A549 (cell line): Measurements from ENCODE around the gene TSC2. TPM values are rescaled to one million over a fixed set of nuclear protein-coding genes. Genes with fewer than 3 reads are reported as not detected.

Experiments
- ATAC-seq, 2 experiments: fragments of 200-7000 bp in 1 of 2; fragments of >200 bp in 1 of 2; cut with Nextera tagmentation in 1 of 2; cut with Tn5 transposase in 1 of 2; 3 replicates each; pipeline versions ENCODE4 v1.8.0 to v1.9.1; 2018 to 2020; ENCODE audit warnings: mild to moderate bottlenecking in 1 of 2, moderate library complexity in 1 of 2
- CTCF ChIA-PET: fragments of 300-600 bp; sonication (Branson Sonifier 250); formaldehyde crosslinking; extraction: SDS; loops from one replicate; lab custom pipeline; 2021; ENCODE audit warnings: antibody characterized with exemption, inconsistent platforms; lab: Yijun Ruan, JAX
- POLR2A ChIA-PET: fragments of 350-600 bp; formaldehyde crosslinking; extraction: SDS; loops from one replicate; lab custom pipeline; 2021; ENCODE audit warnings: antibody characterized with exemption, inconsistent platforms; lab: Yijun Ruan, JAX
- DNase-seq, 2 experiments: peaks; one replicate each; pipeline versions ENCODE4 v3.0.0 to v3.0.0-alpha.2; 2011 to 2016; ENCODE audit warnings: low read depth in 1 of 2, low spot score in 1 of 2
- FAIRE-seq: peaks from 2 replicates; lab custom pipeline; 2011; peaks lifted over from hg19 to GRCh38; lab: Jason Lieb, UNC
- H3K27ac ChIP-seq, 2 experiments: fragments of >200 bp; sonication (Bioruptor Twin); formaldehyde crosslinking; 3 replicates each; pipeline ENCODE4 v1.5.1; 2016 to 2017
- H3K4me1 ChIP-seq: fragments of >200 bp; sonication (Bioruptor Twin); formaldehyde crosslinking; 3 replicates; pipeline ENCODE4 v1.6.1; 2016
- H3K4me2 ChIP-seq: fragments of >200 bp; sonication (Bioruptor Twin); formaldehyde crosslinking; 3 replicates; pipeline ENCODE4 v1.6.1; 2016
- H3K4me3 ChIP-seq: fragments of >200 bp; sonication (Bioruptor Twin); formaldehyde crosslinking; 3 replicates; pipeline ENCODE4 v1.5.1; 2016
- H3K9me3 ChIP-seq: fragments of >200 bp; sonication (Bioruptor Twin); formaldehyde crosslinking; 3 replicates; pipeline ENCODE4 v1.6.1; 2016
- CBX2 ChIP-seq: fragments of 200-600 bp; sonication (generic); IDR thresholded peaks from 2 replicates; pipeline ENCODE4 v1.6.1; 2016; ENCODE audit warnings: low read depth, mild to moderate bottlenecking, borderline replicate concordance
- CBX8 ChIP-seq: fragments of 200-600 bp; sonication (generic); IDR thresholded peaks from 2 replicates; pipeline ENCODE4 v1.6.1; 2016
- CHD2 ChIP-seq: fragments of 150-350 bp; IDR thresholded peaks from 2 replicates; pipeline ENCODE4 v1.6.1; 2014; ENCODE audit warnings: low read length; ENCODE audit not compliant: partially characterized antibody
- EHMT2 ChIP-seq: fragments of 200-600 bp; sonication (generic); IDR thresholded peaks from 2 replicates; pipeline ENCODE4 v1.6.1; 2016; ENCODE audit warnings: antibody characterized with exemption, low read depth, mild to moderate bottlenecking, moderate library complexity
- FOSL2 ChIP-seq, 2 experiments: fragments of 450-650 bp in 1 of 2; fragments of >200 bp in 1 of 2; sonication (Bioruptor Twin) in 1 of 2; formaldehyde crosslinking; IDR thresholded peaks; 2 replicates each; pipeline versions ENCODE4 v1.5.0 to v1.6.1; 2016 to 2020; ENCODE audit warnings: mild to moderate bottlenecking in 1 of 2, moderate library complexity in 1 of 2
- FOXS1 ChIP-seq: fragments of 250-450 bp; sonication (Bioruptor Pico); IDR thresholded peaks from 2 replicates; pipeline ENCODE4 v1.5.0; 2020; ENCODE audit warnings: mild to moderate bottlenecking, moderate library complexity
- HEYL ChIP-seq: fragments of 250-450 bp; sonication (Bioruptor Pico); IDR thresholded peaks from 2 replicates; pipeline ENCODE4 v1.8.0; 2021; ENCODE audit warnings: mild to moderate bottlenecking, moderate library complexity
- HOXB13 ChIP-seq: fragments of 250-450 bp; sonication (Bioruptor Pico); IDR thresholded peaks from 2 replicates; pipeline ENCODE4 v1.5.0; 2020; ENCODE audit warnings: low read depth, mild to moderate bottlenecking, moderate library complexity
- JUNB ChIP-seq: fragments of >200 bp; sonication (Bioruptor Twin); formaldehyde crosslinking; IDR thresholded peaks from 2 replicates; pipeline ENCODE4 v1.6.1; 2016
- KDM1A ChIP-seq: fragments of 200-600 bp; sonication (generic); IDR thresholded peaks from 2 replicates; pipeline ENCODE4 v1.6.1; 2016; ENCODE audit warnings: low read depth, mild to moderate bottlenecking
- MYC ChIP-seq: IDR thresholded peaks from 2 replicates; pipeline ENCODE4 v1.6.1; 2012; ENCODE audit warnings: mild to moderate bottlenecking, inconsistent platforms, low read length, improper control_type of control experiment, borderline replicate concordance
- NFE2L2 ChIP-seq: fragments of 150-350 bp; conservative IDR thresholded peaks from 2 replicates; pipeline ENCODE4 v1.6.1; 2014; ENCODE audit warnings: low read length
- NPAS2 ChIP-seq: fragments of 250-450 bp; sonication (Bioruptor Pico); IDR thresholded peaks from 2 replicates; pipeline ENCODE4 v1.8.0; 2022; ENCODE audit warnings: mild to moderate bottlenecking, moderate library complexity, borderline replicate concordance
- NR3C1 ChIP-seq: fragments of >200 bp; sonication (Bioruptor Twin); formaldehyde crosslinking; IDR thresholded peaks from 3 replicates; pipeline ENCODE4 v1.6.1; 2017
- RARB ChIP-seq: fragments of 250-450 bp; sonication (Bioruptor Pico); IDR thresholded peaks from 2 replicates; pipeline ENCODE4 v1.8.0; 2021; ENCODE audit warnings: mild to moderate bottlenecking, moderate library complexity
- RCOR1 ChIP-seq: fragments of 150-350 bp; IDR thresholded peaks from 2 replicates; pipeline ENCODE4 v1.6.1; 2014; ENCODE audit warnings: antibody characterized with exemption, low read length, low read depth
- TP53 ChIP-seq: fragments of 250-450 bp; sonication (Bioruptor Pico); IDR thresholded peaks from 2 replicates; pipeline ENCODE4 v1.5.0; 2021; ENCODE audit warnings: mild to moderate bottlenecking, moderate library complexity
- ZFP36 ChIP-seq: fragments of 450-650 bp; IDR thresholded peaks from 2 replicates; pipeline ENCODE4 v1.6.1; 2014; ENCODE audit warnings: borderline replicate concordance; ENCODE audit not compliant: partially characterized antibody
- WGBS: methylation state at CpG from one replicate; pipeline ENCODE4 v1.1.6; 2017; ENCODE audit errors: missing lambda C conversion rate; 5-methylcytosine and 5-hydroxymethylcytosine counted together
- polyA plus RNA-seq, 4 experiments: library from polyadenylated mRNA; depleted of rRNA in 3 of 4; stranded (reverse); fragments of >200 nt; fragmentation: RNase III in 1 of 4; extraction: RNeasy Plus Mini Kit Qiagen cat#74134 plus additional on column Dnase treatment in 1 of 4; gene quantifications; 2 replicates in 3 of 4; 3 replicates in 1 of 4; pipeline ENCODE4 v1.2.3, GENCODE V29; 2011 to 2017
- TF ChIP-seq, protein P1 (sequence below): fragments of >200 bp; sonication (Bioruptor Twin); formaldehyde crosslinking; IDR thresholded peaks from 3 replicates; pipeline ENCODE4 v1.5.1; 2016
- TF ChIP-seq, protein P2 (sequence below): fragments of 450-650 bp; IDR thresholded peaks from 2 replicates; pipeline ENCODE4 v1.6.1; 2014; ENCODE audit warnings: antibody characterized with exemption
- TF ChIP-seq, protein P3 (sequence below): fragments of 150-350 bp; IDR thresholded peaks from 2 replicates; pipeline ENCODE4 v1.6.1; 2014; ENCODE audit warnings: low read depth, mild to moderate bottlenecking, low read length
- TF ChIP-seq, protein P4 (sequence below): IDR thresholded peaks from 2 replicates; pipeline ENCODE4 v1.6.1; 2012
- TF ChIP-seq, protein P5 (sequence below): IDR thresholded peaks from 2 replicates; pipeline ENCODE4 v1.6.1; 2012

The TSC2 gene
- polyA plus RNA-seq, 2 of the 4 experiments (the other 2 are of a cell fraction): 32.6 to 47.3 TPM

DNA sequence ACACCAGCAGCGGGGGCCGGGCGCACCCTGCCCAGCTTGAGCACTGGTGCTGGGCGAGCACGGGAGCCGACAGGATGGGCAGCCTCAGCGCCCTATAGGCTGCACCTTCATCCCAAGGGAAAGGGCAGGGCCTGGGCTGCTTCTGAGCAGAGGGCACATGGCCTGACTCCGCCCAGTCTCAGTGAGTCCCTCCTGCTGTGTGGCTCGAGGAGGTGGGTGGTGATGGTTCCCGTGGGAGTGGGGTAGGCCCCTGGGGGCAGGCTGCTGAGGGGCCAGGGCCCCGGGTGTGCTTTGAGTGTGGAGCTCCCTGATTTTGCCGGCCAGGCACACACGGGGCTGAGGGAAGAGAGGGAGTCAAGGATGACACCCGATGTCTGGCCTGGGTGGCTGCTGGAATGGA lies 37.9 kb downstream of the TSC2 start:
- H3K4me3 ChIP-seq: no peak overlapping the region
- ChIA-PET POLR2A (interaction anchor here (1.1 kb wide), 1 partner anchor 69 kb away, joined by 4 read pairs; the partner anchor contains the start of gene TRAF7), CTCF (interaction anchor here (0.9 to 2.3 kb wide), 7 partner anchors 24 to 157 kb away, joined by 3 to 9 read pairs (median 5); partner anchors contain the start of gene TSC2)
- 80% methylated on average over 11 of the region's 14 CpGs for WGBS
- peak in 1 of 2 experiments; percentile 41 for DNase-seq
- peak; percentile 16 to 56; a peak in 3 of 6 replicates for ATAC-seq
- no peaks in the 10 kb centered on the region for H3K9me3 ChIP-seq
- TF ChIP-seq NPAS2 (CRISPR knock-in tag) (no peak), CHD2 (no peak), JUNB (no peak), CBX2 (no peak)
- TF ChIP-seq, protein P1, sequence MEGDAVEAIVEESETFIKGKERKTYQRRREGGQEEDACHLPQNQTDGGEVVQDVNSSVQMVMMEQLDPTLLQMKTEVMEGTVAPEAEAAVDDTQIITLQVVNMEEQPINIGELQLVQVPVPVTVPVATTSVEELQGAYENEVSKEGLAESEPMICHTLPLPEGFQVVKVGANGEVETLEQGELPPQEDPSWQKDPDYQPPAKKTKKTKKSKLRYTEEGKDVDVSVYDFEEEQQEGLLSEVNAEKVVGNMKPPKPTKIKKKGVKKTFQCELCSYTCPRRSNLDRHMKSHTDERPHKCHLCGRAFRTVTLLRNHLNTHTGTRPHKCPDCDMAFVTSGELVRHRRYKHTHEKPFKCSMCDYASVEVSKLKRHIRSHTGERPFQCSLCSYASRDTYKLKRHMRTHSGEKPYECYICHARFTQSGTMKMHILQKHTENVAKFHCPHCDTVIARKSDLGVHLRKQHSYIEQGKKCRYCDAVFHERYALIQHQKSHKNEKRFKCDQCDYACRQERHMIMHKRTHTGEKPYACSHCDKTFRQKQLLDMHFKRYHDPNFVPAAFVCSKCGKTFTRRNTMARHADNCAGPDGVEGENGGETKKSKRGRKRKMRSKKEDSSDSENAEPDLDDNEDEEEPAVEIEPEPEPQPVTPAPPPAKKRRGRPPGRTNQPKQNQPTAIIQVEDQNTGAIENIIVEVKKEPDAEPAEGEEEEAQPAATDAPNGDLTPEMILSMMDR: no peak
- H3K4me2 ChIP-seq: no peak overlapping the region
- H3K4me1 ChIP-seq: no peaks in the 10 kb centered on the region; the same call in 2 of the 3 replicates
- H3K27ac ChIP-seq: peak overlapping the region in 1 of 2 experiments; percentile 50; a peak in 1 of 6 replicates
- FAIRE-seq: no peak

DNA sequence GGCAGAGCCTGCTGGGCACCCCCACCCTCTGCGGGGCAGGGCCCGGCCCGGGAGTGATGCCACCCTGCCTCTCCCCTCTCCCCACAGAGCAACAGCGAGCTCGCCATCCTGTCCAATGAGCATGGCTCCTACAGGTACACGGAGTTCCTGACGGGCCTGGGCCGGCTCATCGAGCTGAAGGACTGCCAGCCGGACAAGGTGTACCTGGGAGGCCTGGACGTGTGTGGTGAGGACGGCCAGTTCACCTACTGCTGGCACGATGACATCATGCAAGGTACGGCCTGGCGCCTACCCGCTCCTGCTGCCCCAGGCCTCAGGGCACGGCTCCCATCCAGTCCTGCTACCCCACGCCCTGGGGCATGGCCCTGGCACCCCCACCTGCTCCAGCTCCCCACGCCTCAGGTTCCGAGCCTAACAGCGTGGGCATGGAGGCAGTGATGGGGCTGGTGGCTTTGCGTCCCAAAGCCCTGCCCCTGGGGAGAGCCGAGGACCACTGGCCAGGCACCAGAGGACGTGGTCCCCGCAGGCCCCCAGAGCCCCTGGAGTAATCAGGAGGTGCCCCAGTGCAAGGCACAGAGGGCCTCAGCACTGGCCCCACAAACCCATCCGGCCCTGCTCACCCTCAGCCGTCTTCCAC lies 38.4 kb downstream of the TSC2 start:
- Histone ChIP-seq H3K9me3 (no peaks in the 10 kb centered on the region), H3K27ac (peak overlapping the region in 1 of 2 experiments; percentile 50; a peak in 1 of 6 replicates), H3K4me3 (no peak overlapping the region), H3K4me2 (no peak overlapping the region), H3K4me1 (no peaks in the 10 kb centered on the region; the same call in 2 of the 3 replicates)
- ChIA-PET POLR2A (interaction anchor here (1.1 kb wide), 1 partner anchor 69 kb away, joined by 4 read pairs; the partner anchor contains the start of gene TRAF7), CTCF (interaction anchor here (0.8 to 2.3 kb wide), 6 partner anchors 25 to 157 kb away, joined by 3 to 9 read pairs (median 4); partner anchors contain the start of gene TSC2)
- FAIRE-seq (no peak), DNase-seq (no peak), ATAC-seq (no peak)
- TF ChIP-seq EHMT2 (no peak), MYC (no peak), JUNB (no peak), HOXB13 (CRISPR knock-in tag) (no peak), ZFP36 (no peak), HEYL (no peak), FOXS1 (CRISPR knock-in tag) (no peak)
- TF ChIP-seq, protein P2, sequence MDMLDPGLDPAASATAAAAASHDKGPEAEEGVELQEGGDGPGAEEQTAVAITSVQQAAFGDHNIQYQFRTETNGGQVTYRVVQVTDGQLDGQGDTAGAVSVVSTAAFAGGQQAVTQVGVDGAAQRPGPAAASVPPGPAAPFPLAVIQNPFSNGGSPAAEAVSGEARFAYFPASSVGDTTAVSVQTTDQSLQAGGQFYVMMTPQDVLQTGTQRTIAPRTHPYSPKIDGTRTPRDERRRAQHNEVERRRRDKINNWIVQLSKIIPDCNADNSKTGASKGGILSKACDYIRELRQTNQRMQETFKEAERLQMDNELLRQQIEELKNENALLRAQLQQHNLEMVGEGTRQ: no peak
- TF ChIP-seq, protein P3, sequence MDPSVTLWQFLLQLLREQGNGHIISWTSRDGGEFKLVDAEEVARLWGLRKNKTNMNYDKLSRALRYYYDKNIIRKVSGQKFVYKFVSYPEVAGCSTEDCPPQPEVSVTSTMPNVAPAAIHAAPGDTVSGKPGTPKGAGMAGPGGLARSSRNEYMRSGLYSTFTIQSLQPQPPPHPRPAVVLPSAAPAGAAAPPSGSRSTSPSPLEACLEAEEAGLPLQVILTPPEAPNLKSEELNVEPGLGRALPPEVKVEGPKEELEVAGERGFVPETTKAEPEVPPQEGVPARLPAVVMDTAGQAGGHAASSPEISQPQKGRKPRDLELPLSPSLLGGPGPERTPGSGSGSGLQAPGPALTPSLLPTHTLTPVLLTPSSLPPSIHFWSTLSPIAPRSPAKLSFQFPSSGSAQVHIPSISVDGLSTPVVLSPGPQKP: no peak
- 91% methylated on average over 17 of the region's 27 CpGs for WGBS

DNA sequence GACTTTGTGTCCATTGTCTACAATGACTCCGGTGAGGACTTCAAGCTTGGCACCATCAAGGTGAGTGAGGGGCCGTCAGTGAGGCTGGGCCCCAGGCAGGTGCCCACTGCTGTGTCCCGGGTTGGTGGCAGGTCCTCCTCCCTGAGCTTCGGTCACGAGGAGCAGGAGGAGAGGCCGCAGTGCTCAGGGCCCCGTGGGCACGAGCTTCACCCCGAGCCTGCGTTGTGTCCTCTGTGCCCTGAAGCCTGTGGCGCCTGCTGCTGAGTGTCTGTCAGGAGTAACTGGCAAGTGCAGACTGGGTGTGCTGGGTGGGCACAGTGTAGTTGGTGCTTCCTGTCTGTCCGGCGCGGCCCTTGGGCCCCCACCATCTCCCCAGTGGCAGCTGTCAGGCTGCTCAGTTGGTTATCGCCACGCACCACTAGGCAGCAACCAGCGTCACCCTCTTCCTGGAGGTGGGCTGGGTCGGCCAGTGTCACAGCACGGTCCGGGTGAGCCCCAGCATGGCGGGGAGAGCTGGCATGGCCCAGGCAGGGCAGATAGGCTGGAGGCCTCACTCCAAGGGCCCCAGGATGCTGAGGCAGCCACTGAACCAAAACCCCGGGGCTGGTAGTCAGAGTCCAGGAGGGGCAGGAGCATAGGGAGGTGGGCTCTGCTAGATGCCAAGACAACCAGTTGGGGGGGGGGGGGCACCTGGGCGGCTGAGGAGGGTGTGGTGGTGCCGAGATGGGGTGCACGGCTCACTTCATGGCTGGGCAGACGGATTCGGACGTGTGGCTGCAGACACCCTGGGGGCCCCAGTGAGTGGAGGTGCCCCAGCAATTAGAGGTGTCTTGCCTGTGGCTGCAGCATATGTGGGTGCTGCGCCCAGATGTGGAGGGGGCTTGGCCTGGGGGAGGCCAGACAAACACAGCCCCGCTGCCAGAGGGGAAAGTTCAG lies 39.3 kb downstream of the TSC2 start:
- POLR2A ChIA-PET: no interaction called here
- WGBS: 98% methylated on average over 11 of the region's 30 CpGs
- no peak for TF ChIP-seq NFE2L2
- TF ChIP-seq RARB: no peak
- no peak for TF ChIP-seq RCOR1
- no peak for TF ChIP-seq HEYL
- no peak for TF ChIP-seq NR3C1
- no peak for TF ChIP-seq CBX8
- TF ChIP-seq, protein P4, sequence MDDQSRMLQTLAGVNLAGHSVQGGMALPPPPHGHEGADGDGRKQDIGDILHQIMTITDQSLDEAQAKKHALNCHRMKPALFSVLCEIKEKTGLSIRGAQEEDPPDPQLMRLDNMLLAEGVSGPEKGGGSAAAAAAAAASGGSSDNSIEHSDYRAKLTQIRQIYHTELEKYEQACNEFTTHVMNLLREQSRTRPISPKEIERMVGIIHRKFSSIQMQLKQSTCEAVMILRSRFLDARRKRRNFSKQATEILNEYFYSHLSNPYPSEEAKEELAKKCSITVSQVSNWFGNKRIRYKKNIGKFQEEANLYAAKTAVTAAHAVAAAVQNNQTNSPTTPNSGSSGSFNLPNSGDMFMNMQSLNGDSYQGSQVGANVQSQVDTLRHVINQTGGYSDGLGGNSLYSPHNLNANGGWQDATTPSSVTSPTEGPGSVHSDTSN: no peak
- TF ChIP-seq, protein P5, sequence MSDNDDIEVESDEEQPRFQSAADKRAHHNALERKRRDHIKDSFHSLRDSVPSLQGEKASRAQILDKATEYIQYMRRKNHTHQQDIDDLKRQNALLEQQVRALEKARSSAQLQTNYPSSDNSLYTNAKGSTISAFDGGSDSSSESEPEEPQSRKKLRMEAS: no peak
- TF ChIP-seq KDM1A: no peak
- no peak for TF ChIP-seq TP53 (CRISPR knock-in tag)
- no peak for TF ChIP-seq NPAS2 (CRISPR knock-in tag)
- TF ChIP-seq FOSL2 (IDR thresholded peaks at IDR 0.05): no peak
- no peak for TF ChIP-seq FOSL2 (CRISPR knock-in tag; IDR thresholded peaks at IDR 0.05)
- no peak for TF ChIP-seq EHMT2

More for the DNA sequence above, 39.3 kb downstream of the TSC2 start:
- Histone ChIP-seq H3K4me1 (no peaks in the 10 kb centered on the region; the same call in 2 of the 3 replicates), H3K4me3 (no peak overlapping the region), H3K4me2 (no peak overlapping the region), H3K27ac (peak overlapping the region in 1 of 2 experiments; percentile 8; a peak in 1 of 6 replicates), H3K9me3 (no peaks in the 10 kb centered on the region)
- CTCF ChIA-PET: interaction anchor here (0.8 to 2.3 kb wide), 2 partner anchors 25 to 53 kb away, joined by 4 to 8 read pairs; no protein-coding TSS in a partner anchor
- ATAC-seq (no peak), FAIRE-seq (no peak), DNase-seq (no peak)
